ENCODE measurements around the gene GALNT2. TPM values are rescaled to one million over a fixed set of nuclear protein-coding genes. Genes with fewer than 3 reads are reported as not detected.

GALNT2 gene
- total and polyA plus RNA-seq, 2 of the 13 experiments (the other 11 are each of a cell fraction or from before 2014, with no cell fraction given), result 39.3 to 39.6 TPM

GRCh38 chr1:230084408-230085177, 17.6 kb downstream of the GALNT2 start:
- H3K9ac ChIP-seq (ENCODE audit: insufficient read depth, low read depth, low read length), result no peak overlapping the region
- no peaks in the 10 kb centered on the region for H3K9me3 ChIP-seq (ENCODE audit: low read length)
- FAIRE-seq (no peak), DNase-seq (ENCODE audit: low spot score) (peak; percentile 59), ATAC-seq (peak; percentile 59)
- H3K36me3 ChIP-seq (replicated peaks in 1 of 2; ENCODE audit: control insufficient read depth in 1 of 2, insufficient read depth in 2 of 2, low read length in 2 of 2), result peaks cover 1 to 5% of the 10 kb centered on the region in 2 experiments; a peak in 3 of 5 replicates
- ChIA-PET CTCF (ENCODE audit: low intra/inter-chr PET ratio, low total read pairs) (no interaction called here), POLR2A (interaction anchor here (1.2 kb wide), 1 partner anchor 20 kb away, joined by 5 read pairs; no protein-coding TSS in a partner anchor)
- H3K79me2 ChIP-seq (ENCODE audit: insufficient read depth, low read length), result peaks cover 71% of the 10 kb centered on the region
- no peak overlapping the region for H3K4me3 ChIP-seq (replicated peaks in 1 of 3; ENCODE audit: insufficient read depth in 1 of 3, low read depth in 2 of 3, low read length in 3 of 3)
- H3K4me1 ChIP-seq (ENCODE audit: insufficient read depth, low read length), result peaks cover 18% of the 10 kb centered on the region
- no TSS peak for BruUV-seq (replicated peaks)
- 79% methylated on average over 7 of the region's 9 CpGs for WGBS (ENCODE audit: low lambda C conversion rate)
- in situ Hi-C loops (cut with HindIII; ENCODE audit: extremely low pct_ligation_motif_present, low pct_unique_long_range_greater_than_20kb), result no loop called here
- intact Hi-C loops (cut with micrococcal nuclease; ENCODE audit: unreplicated experiment), result no loop called here
- H2AFZ ChIP-seq (ENCODE audit: low read length), result no peak overlapping the region
- H3K27me3 ChIP-seq (ENCODE audit: control insufficient read depth in 1 of 2, insufficient read depth in 2 of 2, low read length in 2 of 2), result no peaks in the 10 kb centered on the region
- H3K27ac ChIP-seq (ENCODE audit: extremely low read length, insufficient read depth, low read length), result no peak overlapping the region
- H4K20me1 ChIP-seq (ENCODE audit: insufficient read depth, low read length), result peaks cover 27% of the 10 kb centered on the region; the same call in 1 of the 2 replicates
- H3K4me2 ChIP-seq (ENCODE audit: low read depth, low read length), result no peak overlapping the region
- TF ChIP-seq ZBTB34 (CRISPR knock-in tag; IDR thresholded peaks at IDR 0.05) (no peak), AKNA (CRISPR knock-in tag; IDR thresholded peaks at IDR 0.05; ENCODE audit: borderline replicate concordance) (no peak), HOXA3 (CRISPR knock-in tag; IDR thresholded peaks at IDR 0.05) (no peak), ZNF552 (CRISPR knock-in tag; IDR thresholded peaks at IDR 0.05; ENCODE audit: borderline replicate concordance) (no peak), TFDP1 (CRISPR knock-in tag; IDR thresholded peaks at IDR 0.05; ENCODE audit: borderline replicate concordance) (no peak), KAT8 (CRISPR knock-in tag; IDR thresholded peaks at IDR 0.05) (no peak), ZNF556 (CRISPR knock-in tag; IDR thresholded peaks at IDR 0.05; ENCODE audit: borderline replicate concordance) (no peak), JARID2 (CRISPR knock-in tag; IDR thresholded peaks at IDR 0.05; ENCODE audit: insufficient replicate concordance) (no peak), SIX4 (CRISPR knock-in tag; IDR thresholded peaks at IDR 0.05) (no peak), KDM6A (CRISPR knock-in tag; IDR thresholded peaks at IDR 0.05; ENCODE audit: low read depth) (no peak), TEAD3 (CRISPR knock-in tag; optimal IDR thresholded peaks at IDR 0.05; ENCODE audit: borderline replicate concordance) (peak; percentile 13), ATF3 (CRISPR knock-in tag; IDR thresholded peaks at IDR 0.05) (peak; percentile 40; the same call in 1 of the 2 replicates), TAF1 (CRISPR knock-in tag; IDR thresholded peaks at IDR 0.05) (no peak), ZNF101 (CRISPR knock-in tag; IDR thresholded peaks at IDR 0.05; ENCODE audit: borderline replicate concordance, low read depth) (no peak)

All from HepG2 (cell line).